HG03354 (cell line): Measurements from ENCODE around the gene CCNK.

ENCODE experiments used
- ATAC-seq: cut with Tn5 transposase; IDR thresholded peaks from one replicate; pipeline ENCODE4 v1.9.1; 2021; ENCODE audit warnings: mild to moderate bottlenecking; ENCODE audit not compliant: unreplicated experiment, poor library complexity, severe bottlenecking

CCNK gene

DNA sequence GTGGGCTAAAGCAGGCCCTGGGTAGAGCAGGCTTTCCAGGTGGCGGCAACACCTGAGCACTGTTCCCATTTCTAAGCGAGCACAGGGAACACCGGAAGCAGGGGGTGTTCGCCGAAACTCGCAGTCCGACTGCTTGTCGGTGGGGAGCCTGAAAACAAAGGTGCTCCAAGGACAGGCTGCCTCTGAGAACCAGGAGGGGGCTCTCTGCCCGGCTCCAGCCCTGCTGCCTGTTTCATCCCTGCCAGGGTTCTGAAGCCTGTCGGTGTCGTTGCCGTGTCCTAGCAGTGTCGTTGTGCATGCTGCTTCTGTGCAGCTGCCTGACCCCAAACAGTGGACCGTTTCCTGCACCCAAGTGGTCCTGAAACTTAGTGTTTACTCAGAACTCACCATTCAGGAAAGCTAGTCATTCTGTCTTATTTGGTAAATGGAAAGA is 21.8 kb downstream of the CCNK start:
- ATAC-seq = no peak

GRCh38 chr14:99503848-99504453 is 22.7 kb downstream of the CCNK start:
- no peak for ATAC-seq

GRCh38 chr14:99505089-99505488 is 23.9 kb downstream of the CCNK start:
- no peak for ATAC-seq

DNA sequence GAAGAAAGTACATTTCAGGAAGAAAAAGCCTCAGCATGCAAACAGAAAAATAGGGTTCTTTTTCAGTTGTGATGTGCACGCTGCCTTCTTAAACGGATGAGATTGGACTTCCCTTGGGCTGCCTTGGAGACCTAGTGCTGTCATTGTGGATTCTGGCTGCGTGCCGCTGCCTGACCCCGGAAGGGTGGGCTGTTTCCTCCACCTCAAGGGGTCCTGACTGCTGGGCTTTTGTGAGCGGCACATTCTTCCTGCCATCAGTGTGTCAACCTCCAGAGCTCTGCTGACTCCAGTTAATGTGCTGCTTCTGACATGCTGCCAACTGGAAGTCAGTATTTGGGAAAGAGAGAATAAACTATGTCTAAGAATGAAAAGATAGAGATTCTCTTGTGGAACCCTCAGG is 25.1 kb downstream of the CCNK start:
- ATAC-seq = no peak

DNA sequence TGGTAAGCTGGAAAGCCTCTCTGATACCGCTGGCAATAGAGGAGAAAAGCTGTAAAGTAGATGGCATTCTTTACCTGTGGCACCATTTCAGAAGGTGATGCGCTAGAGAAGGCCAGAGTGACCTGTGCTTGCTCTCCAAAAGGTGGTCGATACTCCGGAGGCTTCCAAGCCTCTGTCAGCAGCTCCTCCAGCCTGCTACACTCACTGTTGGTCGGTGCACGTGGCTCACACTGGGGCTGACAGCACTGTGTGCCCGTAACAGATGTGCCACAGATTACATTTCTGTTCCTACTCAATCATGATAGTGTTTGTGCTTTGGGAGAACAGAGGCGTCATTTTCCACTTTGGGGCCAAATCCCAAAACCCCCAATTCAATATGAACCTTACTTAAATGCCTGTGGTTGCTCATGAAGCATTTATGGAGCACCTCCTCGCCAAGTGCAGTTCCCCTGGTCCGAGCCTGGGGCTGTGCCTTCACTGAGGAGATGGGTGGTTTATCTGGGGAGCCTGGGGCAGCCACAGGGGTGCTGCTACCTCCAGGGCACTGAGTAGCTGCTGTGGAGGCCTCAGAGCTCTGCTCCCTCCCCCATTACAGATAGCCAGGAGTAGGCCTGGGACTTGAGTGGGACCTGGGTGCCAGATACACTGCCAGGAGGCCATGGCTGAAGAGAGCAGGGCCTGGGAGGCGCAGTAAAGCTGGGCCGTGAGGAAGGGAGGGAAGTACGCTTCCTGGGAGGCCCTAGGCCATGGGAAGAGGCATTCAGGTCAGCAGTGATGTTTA is 26.8 kb downstream of the CCNK start:
- no peak for ATAC-seq

DNA sequence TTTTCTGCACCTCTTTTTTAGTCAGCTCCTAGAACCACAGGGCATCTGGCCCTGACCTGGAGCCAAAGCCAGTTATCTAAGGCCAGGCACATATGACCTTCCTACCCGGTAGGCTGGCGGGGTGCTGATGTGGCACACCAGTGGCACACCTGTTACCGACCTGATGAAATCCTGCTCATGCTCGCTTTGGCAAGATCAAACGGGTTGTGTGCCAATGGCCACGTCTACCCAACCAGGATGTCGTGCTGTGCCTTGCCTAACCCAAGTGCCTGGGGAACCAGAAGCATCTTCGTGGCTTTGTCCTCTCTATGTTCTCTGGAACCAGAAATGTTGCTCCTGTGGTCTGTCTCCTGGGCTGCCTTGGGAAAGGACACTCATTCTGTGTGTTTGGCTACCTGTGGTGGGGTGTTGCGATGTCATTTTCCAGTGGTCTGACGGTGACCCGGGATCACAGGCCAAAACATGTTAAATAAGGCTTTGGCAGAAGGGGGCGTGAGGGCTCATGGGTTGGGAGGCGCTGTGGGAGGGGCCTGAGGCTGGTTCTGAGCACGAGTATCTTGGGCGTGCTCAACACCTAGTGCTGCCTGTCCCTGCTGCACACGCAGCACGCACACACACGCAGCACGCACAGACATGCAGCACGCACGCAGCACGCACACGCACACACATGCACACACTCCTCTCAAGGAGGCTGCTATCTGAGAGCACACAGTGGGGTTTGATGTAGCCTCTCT is 27.9 kb downstream of the CCNK start:
- no peak for ATAC-seq

- ATAC-seq = no peak
Observed at GRCh38 chr14:99509871-99510555, 28.8 kb downstream of the CCNK start.

GRCh38 chr14:99510556-99511139 is 29.4 kb downstream of the CCNK start:
- no peak for ATAC-seq

GRCh38 chr14:99511421-99512109 is 30.4 kb downstream of the CCNK start:
- no peak for ATAC-seq

- no peak for ATAC-seq
Observed at GRCh38 chr14:99512110-99512449, 30.9 kb downstream of the CCNK start.

DNA sequence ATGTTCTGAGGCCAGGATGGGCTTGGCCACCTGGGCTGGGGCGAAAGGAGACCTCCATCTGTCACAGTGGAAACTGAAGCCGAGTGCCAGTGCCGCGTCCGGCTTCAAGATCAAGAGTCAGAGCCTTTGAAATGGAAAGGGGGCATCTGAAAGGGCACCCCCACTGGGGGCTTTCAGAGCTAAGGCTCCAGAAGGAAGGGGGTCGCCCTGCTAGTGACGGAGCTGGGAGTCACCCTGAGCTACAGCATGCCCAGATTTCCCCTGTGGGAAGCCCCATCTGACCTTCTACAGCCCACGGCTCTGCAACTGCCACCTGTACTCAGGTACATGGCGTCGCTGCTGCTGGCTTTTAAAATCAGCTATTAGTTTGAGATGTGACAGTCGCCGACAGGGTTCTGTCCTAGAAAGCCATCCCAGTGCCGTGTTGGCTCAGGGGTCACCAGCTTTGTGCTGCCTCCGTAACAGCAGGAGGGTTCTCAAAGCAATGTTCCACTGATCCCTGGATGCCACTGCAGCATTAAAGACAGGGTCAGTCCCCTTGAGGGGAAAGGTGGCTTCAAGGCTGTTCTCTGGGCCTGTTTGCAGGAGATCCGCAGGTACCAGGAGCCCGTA is 31.5 kb downstream of the CCNK start:
- ATAC-seq = no peak

DNA sequence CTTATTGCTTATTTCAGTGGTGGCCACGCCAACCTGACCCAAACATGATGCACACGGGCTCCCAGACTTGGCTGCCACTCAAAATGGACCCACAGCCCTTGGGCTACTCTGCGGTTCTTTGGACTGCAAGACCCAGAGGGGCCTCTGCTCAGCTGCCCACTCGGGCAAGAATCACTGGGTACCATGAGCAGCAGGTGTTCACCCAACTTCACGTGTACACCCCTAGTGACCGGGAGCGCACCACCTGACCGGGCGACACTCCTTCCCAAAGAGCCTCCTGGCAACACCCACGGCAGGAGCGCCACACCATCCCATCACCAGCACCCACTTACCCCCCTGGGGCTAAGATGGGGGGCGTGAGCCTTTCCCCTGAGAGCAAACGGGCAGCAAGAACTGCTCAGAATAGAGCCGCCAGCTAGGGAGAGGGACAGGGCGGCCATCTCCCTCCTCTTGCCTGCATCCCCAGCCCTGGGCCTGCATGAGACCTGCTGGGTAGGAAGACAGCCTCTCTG is 32.0 kb downstream of the CCNK start:
- no peak for ATAC-seq

- no peak for ATAC-seq
Observed at GRCh38 chr14:99513946-99514551, 32.8 kb downstream of the CCNK start.

DNA sequence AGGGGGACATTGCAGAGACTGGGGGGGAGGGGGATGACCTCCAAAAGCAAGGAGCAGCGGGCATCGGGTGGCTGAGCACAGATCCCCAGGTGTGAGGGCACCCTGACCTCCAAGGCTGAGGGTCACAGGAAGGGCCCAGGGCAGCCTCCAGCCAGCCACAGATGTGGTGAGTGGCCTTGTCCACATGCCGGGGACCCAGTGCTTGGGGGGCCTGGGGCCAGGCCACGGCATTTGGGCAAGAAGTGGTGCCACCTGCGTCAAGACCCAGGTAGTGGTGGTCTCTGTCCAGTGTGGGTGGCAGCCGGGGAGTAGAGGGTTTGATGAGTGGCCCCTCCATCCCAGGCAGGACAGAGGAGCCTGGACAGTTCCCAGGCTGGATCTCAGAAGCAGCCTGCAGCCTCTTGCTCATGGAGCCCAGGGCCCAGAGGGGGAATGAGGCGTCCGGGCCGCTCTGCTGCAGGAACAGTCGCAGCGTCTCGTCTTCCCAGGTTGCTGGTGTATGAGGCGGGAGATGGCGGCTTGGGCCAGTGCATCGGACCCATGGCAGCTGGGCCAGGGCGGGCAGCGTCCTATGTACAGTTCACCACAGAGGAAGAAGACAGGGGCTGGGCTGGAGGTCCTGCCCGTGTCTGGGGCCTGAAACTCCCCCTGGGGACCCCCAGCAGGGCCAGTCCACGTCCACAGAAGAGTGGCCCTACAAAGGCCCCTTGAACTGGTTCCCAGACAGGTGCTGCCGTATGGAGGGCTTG is 33.5 kb downstream of the CCNK start:
- ATAC-seq = no peak

- no peak for ATAC-seq
Observed at GRCh38 chr14:99515301-99516155, 34.3 kb downstream of the CCNK start.

- no peak for ATAC-seq
Observed at GRCh38 chr14:99516156-99516870, 35.1 kb downstream of the CCNK start.
